ENCODE measurements around the gene CNTNAP2. TPM values are rescaled to one million over a fixed set of nuclear protein-coding genes. Genes with fewer than 3 reads are reported as not detected.
"Not testable (repeated sequence)": the region's sequence is repeated elsewhere in the genome, so short reads cannot be mapped to it uniquely, and the experiment has no call there.

The CNTNAP2 gene
- total and polyA plus RNA-seq, 8 donors: 0.09 to 1.1 (median 0.38) TPM

GRCh38 chr7:147777309-147777708 is 1660.7 kb downstream of the CNTNAP2 start:
- intact Hi-C loops (cut with DNase I): no loop called here

GRCh38 chr7:147779949-147780348 is 1663.3 kb downstream of the CNTNAP2 start:
- no peaks in the 10 kb centered on the region for H3K9me3 ChIP-seq
- no peak for TF ChIP-seq CTCF (IDR thresholded peaks at IDR 0.05)
- FAIRE-seq (no peak), ATAC-seq (no peak), DNase-seq (no peak)
- H3K4me1 ChIP-seq: no peaks in the 10 kb centered on the region
- intact Hi-C loops (cut with DNase I): no loop called here
- no peaks in the 10 kb centered on the region for H3K36me3 ChIP-seq
- no peaks in the 10 kb centered on the region for H3K27me3 ChIP-seq
- WGBS, 2 donors: 50 to 51% methylated on average over 3 of the region's 3 CpGs
- H3K4me3 ChIP-seq: no peak overlapping the region
- no peak overlapping the region for H3K27ac ChIP-seq

More at GRCh38 chr7:147777309-147777708, 1660.7 kb downstream of the CNTNAP2 start:
- no peaks in the 10 kb centered on the region for H3K27me3 ChIP-seq
- no peak for TF ChIP-seq CTCF (IDR thresholded peaks at IDR 0.05)
- no peak overlapping the region for H3K4me3 ChIP-seq
- ATAC-seq (no peak), FAIRE-seq (no peak), DNase-seq (no peak)
- no peaks in the 10 kb centered on the region for H3K4me1 ChIP-seq
- no peaks in the 10 kb centered on the region for H3K36me3 ChIP-seq
- no peaks in the 10 kb centered on the region for H3K9me3 ChIP-seq
- WGBS, 2 donors: 59 to 60% methylated on average over 3 of the region's 3 CpGs
- no peak overlapping the region for H3K27ac ChIP-seq

- FAIRE-seq: no peak
- Histone ChIP-seq H3K27me3 (no peaks in the 10 kb centered on the region), H3K9me3 (no peaks in the 10 kb centered on the region), H3K27ac (no peak overlapping the region), H3K36me3 (no peaks in the 10 kb centered on the region), H3K4me3 (no peak overlapping the region), H3K4me1 (no peaks in the 10 kb centered on the region)
- 34 to 51% methylated on average over 5 of the region's 5 CpGs for WGBS, 2 donors
- ATAC-seq: no peak
- TF ChIP-seq CTCF (IDR thresholded peaks at IDR 0.05): no peak
- DNase-seq: no peak
- intact Hi-C loops (cut with DNase I): no loop called here
Measured at GRCh38 chr7:147796581-147796980, 1680.0 kb downstream of the CNTNAP2 start.

- no peak for FAIRE-seq
Measured at GRCh38 chr7:147798001-147798400, 1681.4 kb downstream of the CNTNAP2 start.

GRCh38 chr7:147801762-147802161 is 1685.2 kb downstream of the CNTNAP2 start:
- H3K36me3 ChIP-seq; intact Hi-C loops (cut with DNase I); H3K4me1 ChIP-seq; FAIRE-seq; H3K4me3 ChIP-seq; H3K27ac ChIP-seq; H3K9me3 ChIP-seq; ATAC-seq; H3K27me3 ChIP-seq: not testable (repeated sequence)
- DNase-seq: peak in 1 of 6 donors; percentile 33
- WGBS, 2 donors: 89 to 95% methylated on average over 12 to 25 of the region's 30 CpGs

More at GRCh38 chr7:147798001-147798400, 1681.4 kb downstream of the CNTNAP2 start:
- ATAC-seq: no peak
- no peak for DNase-seq
- Histone ChIP-seq H3K9me3 (no peaks in the 10 kb centered on the region), H3K36me3 (no peaks in the 10 kb centered on the region), H3K4me1 (no peaks in the 10 kb centered on the region), H3K4me3 (no peak overlapping the region), H3K27ac (no peak overlapping the region), H3K27me3 (no peaks in the 10 kb centered on the region)
- WGBS, 2 donors: 23 to 25% methylated on average over 5 of the region's 5 CpGs
- TF ChIP-seq CTCF (IDR thresholded peaks at IDR 0.05): no peak
- intact Hi-C loops (cut with DNase I): no loop called here
